Measurements from ENCODE around the gene MAPRE3. TPM values are rescaled to one million over a fixed set of nuclear protein-coding genes. Genes with fewer than 3 reads are reported as not detected.

Gene MAPRE3
- total RNA-seq, 2 donors from 2014 or later = 12.0 to 28.9 TPM

DNA sequence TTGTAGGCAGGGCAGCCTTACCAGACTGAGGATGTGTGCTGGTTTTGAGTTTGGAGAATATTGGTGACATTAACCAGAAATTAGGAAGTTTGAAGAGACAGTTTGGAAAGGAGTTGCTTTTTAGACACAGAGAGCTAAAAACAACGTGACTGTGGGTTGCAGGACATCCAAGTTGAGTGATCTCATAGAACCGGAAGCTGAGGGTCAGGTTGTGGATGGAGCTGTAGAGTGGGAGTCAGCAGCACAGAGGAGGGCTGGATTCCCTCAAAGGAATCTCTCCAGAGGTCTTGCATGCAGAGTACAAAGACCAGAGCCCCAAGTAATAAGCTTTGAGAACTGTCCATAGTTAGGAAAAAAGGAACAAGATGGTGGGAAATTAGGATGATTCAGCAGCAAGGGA is 9.3 kb downstream of the MAPRE3 start:
- H3K4me1 ChIP-seq (replicated peaks) = peaks cover 4% of the 10 kb centered on the region
- no peaks in the 10 kb centered on the region for H3K36me3 ChIP-seq
- H3K27ac ChIP-seq = no peak overlapping the region
- H3K4me3 ChIP-seq = no peak overlapping the region
- H3K9me3 ChIP-seq = no peaks in the 10 kb centered on the region
- H3K27me3 ChIP-seq (replicated peaks; ENCODE audit: insufficient read depth) = no peaks in the 10 kb centered on the region
- no peak for DNase-seq (ENCODE audit: low spot score)
- 83% methylated on average over 2 of the region's 2 CpGs for WGBS
- intact Hi-C loops (cut with DNase I) = no loop called here
- TF ChIP-seq POLR2AphosphoS5 (IDR thresholded peaks at IDR 0.05) = no peak
- no peak for TF ChIP-seq POLR2A (IDR thresholded peaks at IDR 0.05)
- TF ChIP-seq, protein P1, sequence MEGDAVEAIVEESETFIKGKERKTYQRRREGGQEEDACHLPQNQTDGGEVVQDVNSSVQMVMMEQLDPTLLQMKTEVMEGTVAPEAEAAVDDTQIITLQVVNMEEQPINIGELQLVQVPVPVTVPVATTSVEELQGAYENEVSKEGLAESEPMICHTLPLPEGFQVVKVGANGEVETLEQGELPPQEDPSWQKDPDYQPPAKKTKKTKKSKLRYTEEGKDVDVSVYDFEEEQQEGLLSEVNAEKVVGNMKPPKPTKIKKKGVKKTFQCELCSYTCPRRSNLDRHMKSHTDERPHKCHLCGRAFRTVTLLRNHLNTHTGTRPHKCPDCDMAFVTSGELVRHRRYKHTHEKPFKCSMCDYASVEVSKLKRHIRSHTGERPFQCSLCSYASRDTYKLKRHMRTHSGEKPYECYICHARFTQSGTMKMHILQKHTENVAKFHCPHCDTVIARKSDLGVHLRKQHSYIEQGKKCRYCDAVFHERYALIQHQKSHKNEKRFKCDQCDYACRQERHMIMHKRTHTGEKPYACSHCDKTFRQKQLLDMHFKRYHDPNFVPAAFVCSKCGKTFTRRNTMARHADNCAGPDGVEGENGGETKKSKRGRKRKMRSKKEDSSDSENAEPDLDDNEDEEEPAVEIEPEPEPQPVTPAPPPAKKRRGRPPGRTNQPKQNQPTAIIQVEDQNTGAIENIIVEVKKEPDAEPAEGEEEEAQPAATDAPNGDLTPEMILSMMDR (IDR thresholded peaks at IDR 0.05) = no peak

DNA sequence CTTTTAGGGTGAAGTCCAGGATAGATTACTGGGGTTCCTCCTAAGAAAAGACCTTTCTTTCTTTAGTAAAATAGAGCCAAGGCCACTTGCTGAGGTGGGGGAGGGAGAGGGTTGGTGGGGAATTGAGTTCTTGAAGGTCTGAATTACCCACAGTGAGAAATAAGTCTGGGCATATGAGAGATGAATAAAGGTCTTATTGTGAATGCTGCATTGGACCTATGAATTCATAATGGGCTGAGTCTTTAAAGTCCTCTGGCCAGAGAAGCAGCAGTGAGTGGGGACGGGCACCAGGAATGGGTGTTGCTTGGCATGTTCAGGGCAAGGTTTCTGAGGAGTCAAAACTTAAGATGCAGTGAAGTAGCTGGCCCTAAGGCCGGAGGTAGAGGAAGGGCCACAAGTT is 10.5 kb downstream of the MAPRE3 start:
- no peaks in the 10 kb centered on the region for H3K36me3 ChIP-seq
- TF ChIP-seq, protein P1 (IDR thresholded peaks at IDR 0.05) = no peak
- TF ChIP-seq POLR2A (IDR thresholded peaks at IDR 0.05) = no peak
- no peak for TF ChIP-seq POLR2AphosphoS5 (IDR thresholded peaks at IDR 0.05)
- H3K9me3 ChIP-seq = no peaks in the 10 kb centered on the region
- 98% methylated on average over 2 of the region's 2 CpGs for WGBS
- intact Hi-C loops (cut with DNase I) = no loop called here
- H3K4me3 ChIP-seq = no peak overlapping the region
- H3K27me3 ChIP-seq (replicated peaks; ENCODE audit: insufficient read depth) = no peaks in the 10 kb centered on the region
- H3K4me1 ChIP-seq (replicated peaks) = peaks cover 4% of the 10 kb centered on the region
- DNase-seq (ENCODE audit: low spot score) = no peak
- H3K27ac ChIP-seq = no peak overlapping the region

DNA sequence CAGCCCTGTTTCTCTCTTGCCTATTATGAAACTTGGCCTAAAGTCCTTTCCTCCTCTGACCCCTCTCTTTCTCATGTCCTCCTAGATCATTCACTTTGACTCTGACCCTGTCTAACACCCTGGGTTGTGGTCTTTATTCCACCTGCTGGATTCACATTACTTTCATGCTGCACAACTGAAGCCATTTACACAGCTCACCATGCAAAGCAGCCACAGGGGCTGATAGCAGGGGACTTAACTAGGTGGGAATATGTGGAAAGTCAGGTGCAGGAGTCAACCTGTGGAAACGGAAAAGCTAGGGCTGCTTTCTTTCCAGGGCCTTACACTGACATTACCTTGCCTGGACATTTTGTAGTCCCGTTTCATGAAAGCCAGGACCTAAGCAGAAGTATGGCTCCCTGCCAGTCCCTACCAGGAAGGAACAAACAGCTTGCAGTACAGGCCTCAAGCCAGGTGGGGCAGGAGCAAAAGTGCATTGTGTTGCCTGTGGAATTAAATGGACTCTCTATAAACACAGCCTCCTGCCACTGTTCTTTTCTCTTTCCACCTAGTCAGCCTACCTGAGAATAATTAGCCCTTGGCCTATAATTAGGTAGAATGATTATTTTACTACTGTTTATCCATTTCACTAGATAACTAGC is 11.8 kb downstream of the MAPRE3 start:
- Histone ChIP-seq H3K36me3 (no peaks in the 10 kb centered on the region), H3K4me1 (replicated peaks) (peaks cover 4% of the 10 kb centered on the region), H3K4me3 (no peak overlapping the region), H3K9me3 (no peaks in the 10 kb centered on the region), H3K27ac (peak overlapping the region; percentile 28 to 61), H3K27me3 (replicated peaks; ENCODE audit: insufficient read depth) (no peaks in the 10 kb centered on the region)
- 13% methylated on average over 2 of the region's 2 CpGs for WGBS
- peak; percentile 93 for DNase-seq (ENCODE audit: low spot score)
- intact Hi-C loops (cut with DNase I) = no loop called here
- TF ChIP-seq POLR2AphosphoS5 (IDR thresholded peaks at IDR 0.05) = peak; percentile 91
- TF ChIP-seq, protein P1 (IDR thresholded peaks at IDR 0.05) = peak in 3 of 4 experiments; percentile 25 to 60 (median 49)
- TF ChIP-seq POLR2A (IDR thresholded peaks at IDR 0.05) = no peak

- peaks cover 4% of the 10 kb centered on the region for H3K4me1 ChIP-seq (replicated peaks)
- H3K36me3 ChIP-seq = no peaks in the 10 kb centered on the region
- TF ChIP-seq, protein P1 (IDR thresholded peaks at IDR 0.05) = no peak
- TF ChIP-seq POLR2AphosphoS5 (IDR thresholded peaks at IDR 0.05) = no peak
- no peak for TF ChIP-seq POLR2A (IDR thresholded peaks at IDR 0.05)
- no peaks in the 10 kb centered on the region for H3K9me3 ChIP-seq
- intact Hi-C loops (cut with DNase I) = no loop called here
- no peak overlapping the region for H3K27ac ChIP-seq
- no peak overlapping the region for H3K4me3 ChIP-seq
- no peaks in the 10 kb centered on the region for H3K27me3 ChIP-seq (replicated peaks; ENCODE audit: insufficient read depth)
- WGBS = 75% methylated on average over 3 of the region's 3 CpGs
- DNase-seq (ENCODE audit: low spot score) = no peak
Measured at GRCh38 chr2:26983746-26984145, 13.3 kb downstream of the MAPRE3 start.

GRCh38 chr2:26985807-26986206 is 15.4 kb downstream of the MAPRE3 start:
- DNase-seq (ENCODE audit: low spot score) = no peak
- 100% methylated on average over 4 of the region's 4 CpGs for WGBS
- TF ChIP-seq, protein P1 (IDR thresholded peaks at IDR 0.05) = no peak
- no peak for TF ChIP-seq POLR2A (IDR thresholded peaks at IDR 0.05)
- TF ChIP-seq POLR2AphosphoS5 (IDR thresholded peaks at IDR 0.05) = no peak
- Histone ChIP-seq H3K9me3 (no peaks in the 10 kb centered on the region), H3K27ac (no peak overlapping the region), H3K36me3 (no peaks in the 10 kb centered on the region), H3K27me3 (replicated peaks; ENCODE audit: insufficient read depth) (no peaks in the 10 kb centered on the region), H3K4me1 (replicated peaks) (peaks cover 4% of the 10 kb centered on the region), H3K4me3 (no peak overlapping the region)
- intact Hi-C loops (cut with DNase I) = no loop called here
